GM23338 (cell line): ENCODE results near the gene HS6ST2. TPM values are rescaled to one million over a fixed set of nuclear protein-coding genes. Genes with fewer than 3 reads are reported as not detected.

ENCODE experiments used
- ATAC-seq: fragments of 200-7000 bp; cut with Tn5 transposase; 3 replicates; pipeline ENCODE4 v1.9.1; 2020
- DNase-seq: peaks from one replicate; pipeline ENCODE4 v3.0.0-alpha.2; 2015; ENCODE audit warnings: low spot score
- H2AFZ ChIP-seq: fragments of 200-600 bp; sonication (generic); 2 replicates; pipeline ENCODE4 v1.8.0; 2016; ENCODE audit warnings: antibody characterized with exemption, mild to moderate bottlenecking, moderate library complexity
- H3F3A ChIP-seq: fragments of 200-600 bp; sonication (generic); replicated peaks from 2 replicates; pipeline ENCODE4 v1.8.0; 2017; ENCODE audit warnings: antibody characterized with exemption, mixed run types, low read depth
- H3K27ac ChIP-seq: fragments of 200-600 bp; sonication (generic); 2 replicates; pipeline ENCODE4 v1.6.1; 2016; ENCODE audit warnings: low read depth
- H3K27me3 ChIP-seq: fragments of 200-600 bp; sonication (generic); 2 replicates; pipeline ENCODE4 v1.8.0; 2016; ENCODE audit warnings: mild to moderate bottlenecking, mixed run types, moderate library complexity; ENCODE audit not compliant: insufficient read depth
- H3K36me3 ChIP-seq: fragments of 200-600 bp; sonication (generic); 2 replicates; pipeline ENCODE4 v1.8.0; 2016; ENCODE audit warnings: mild to moderate bottlenecking; ENCODE audit not compliant: insufficient read depth
- H3K4me1 ChIP-seq: fragments of 200-600 bp; sonication (generic); 2 replicates; pipeline ENCODE4 v1.8.0; 2016; ENCODE audit warnings: mild to moderate bottlenecking, moderate library complexity; ENCODE audit not compliant: insufficient read depth
- H3K4me2 ChIP-seq: fragments of 200-600 bp; sonication (generic); 2 replicates; pipeline ENCODE4 v1.7.1; 2017; ENCODE audit warnings: mixed run types
- H3K4me3 ChIP-seq: fragments of 200-600 bp; sonication (generic); 2 replicates; pipeline ENCODE4 v1.6.1; 2016; ENCODE audit warnings: mixed run types
- H3K79me2 ChIP-seq: fragments of 200-600 bp; sonication (generic); replicated peaks from 2 replicates; pipeline ENCODE4 v1.8.0; 2017; ENCODE audit warnings: mild to moderate bottlenecking; ENCODE audit not compliant: insufficient read depth
- H3K9me2 ChIP-seq: fragments of 200-600 bp; sonication (generic); 2 replicates; pipeline ENCODE4 v1.8.0; 2017; ENCODE audit not compliant: insufficient read depth
- H4K20me1 ChIP-seq: fragments of 200-600 bp; sonication (generic); replicated peaks from 2 replicates; pipeline ENCODE4 v1.8.0; 2017; ENCODE audit warnings: mild to moderate bottlenecking; ENCODE audit not compliant: insufficient read depth
- H3K27ac Mint-ChIP-seq: 2 replicates; pipeline ENCODE4 v1.8.0; 2020; ENCODE audit warnings: inconsistent platforms, mild to moderate bottlenecking, moderate library complexity, mixed read lengths
- H3K27me3 Mint-ChIP-seq: 3 replicates; pipeline ENCODE4 v1.8.0; 2022; ENCODE audit warnings: low read depth, mild to moderate bottlenecking, moderate library complexity, mixed read lengths, inconsistent platforms; ENCODE audit not compliant: insufficient read depth, poor library complexity
- H3K36me3 Mint-ChIP-seq: 3 replicates; pipeline ENCODE4 v1.8.0; 2021; ENCODE audit warnings: low read depth, mild to moderate bottlenecking, inconsistent platforms, moderate library complexity, mixed read lengths
- H3K4me1 Mint-ChIP-seq: 3 replicates; pipeline ENCODE4 v1.8.0; 2020; ENCODE audit warnings: mild to moderate bottlenecking, inconsistent platforms, mixed read lengths
- H3K4me3 Mint-ChIP-seq: 3 replicates; pipeline ENCODE4 v1.8.0; 2021; ENCODE audit warnings: moderate library complexity, mild to moderate bottlenecking, inconsistent platforms, mixed read lengths
- H3K9me3 Mint-ChIP-seq: 3 replicates; pipeline ENCODE4 v1.8.0; 2020; ENCODE audit warnings: moderate library complexity, mild to moderate bottlenecking, inconsistent platforms, mixed read lengths
- CREB1 ChIP-seq: fragments of 250-450 bp; sonication (Bioruptor Pico); IDR thresholded peaks from 2 replicates; pipeline ENCODE4 v1.5.0; 2020; ENCODE audit warnings: low read depth, mild to moderate bottlenecking, moderate library complexity
- EZH2 ChIP-seq: fragments of 200-600 bp; sonication (generic); IDR thresholded peaks from one replicate; pipeline ENCODE4 v1.8.0; 2017; ENCODE audit warnings: antibody characterized with exemption, mild to moderate bottlenecking, low read depth; ENCODE audit not compliant: unreplicated experiment
- EZH2phosphoT487 ChIP-seq: fragments of 200-600 bp; sonication (generic); IDR thresholded peaks from one replicate; pipeline ENCODE4 v1.8.1; 2018; ENCODE audit warnings: antibody characterized with exemption; ENCODE audit not compliant: unreplicated experiment
- JUNB ChIP-seq: IDR thresholded peaks from one replicate; pipeline ENCODE4 v1.6.1; 2016; ENCODE audit warnings: antibody characterized with exemption; ENCODE audit not compliant: unreplicated experiment
- NANOG ChIP-seq: IDR thresholded peaks from 2 replicates; pipeline ENCODE4 v1.6.1; 2016; ENCODE audit warnings: antibody characterized with exemption, borderline replicate concordance
- POLR2AphosphoS5 ChIP-seq: IDR thresholded peaks from 2 replicates; pipeline ENCODE4 v1.6.1; 2016; ENCODE audit warnings: antibody characterized with exemption, low read depth
- STAT1 ChIP-seq: IDR thresholded peaks from one replicate; pipeline ENCODE4 v1.6.1; 2016; ENCODE audit warnings: antibody characterized with exemption; ENCODE audit not compliant: unreplicated experiment
- ZNF114 ChIP-seq: fragments of 250-450 bp; sonication (Bioruptor Pico); IDR thresholded peaks from 2 replicates; pipeline ENCODE4 v1.5.0; 2020; ENCODE audit warnings: mild to moderate bottlenecking, moderate library complexity
- ZNF331 ChIP-seq: fragments of 250-450 bp; sonication (Bioruptor Pico); IDR thresholded peaks from 2 replicates; pipeline ENCODE4 v1.5.0; 2020; ENCODE audit warnings: low read depth, mild to moderate bottlenecking, moderate library complexity
- polyA plus RNA-seq: library from polyadenylated mRNA; unstranded; fragments of >200 nt; fragmentation: Nextera tagmentation; extraction: Ambion mirVana; gene quantifications from 2 replicates; pipeline ENCODE4 v1.2.1, GENCODE V29; 2016
- total RNA-seq: library from RNA; depleted of rRNA; stranded (reverse); fragments of >200 nt; shearing (Covaris generic); gene quantifications from 2 replicates; pipeline ENCODE4 v1.2.3, GENCODE V29; 2014
- TF ChIP-seq, protein P1 (sequence below), 2 experiments: fragments of 200-600 bp in 1 of 2; sonication (generic) in 1 of 2; conservative IDR thresholded peaks; 2 replicates each; pipeline versions ENCODE4 v1.5.1 to v1.6.1; 2016 to 2017; ENCODE audit warnings: antibody characterized with exemption in 2 of 2, low read depth in 2 of 2, mild to moderate bottlenecking in 2 of 2, moderate library complexity in 1 of 2
- TF ChIP-seq, protein P2 (sequence below): IDR thresholded peaks from one replicate; pipeline ENCODE4 v1.6.1; 2018; ENCODE audit warnings: antibody characterized with exemption; ENCODE audit not compliant: unreplicated experiment
- TF ChIP-seq, protein P3 (sequence below): IDR thresholded peaks from 2 replicates; pipeline ENCODE4 v1.6.1; 2016; ENCODE audit warnings: antibody characterized with exemption
- TF ChIP-seq, protein P4 (sequence below): fragments of 250-450 bp; sonication (Bioruptor Pico); IDR thresholded peaks from 2 replicates; pipeline ENCODE4 v1.5.0; 2020; ENCODE audit warnings: mild to moderate bottlenecking, moderate library complexity

HS6ST2 gene
- total and polyA plus RNA-seq, 2 experiments from 2014 or later, result 0.82 to 4.8 TPM

DNA sequence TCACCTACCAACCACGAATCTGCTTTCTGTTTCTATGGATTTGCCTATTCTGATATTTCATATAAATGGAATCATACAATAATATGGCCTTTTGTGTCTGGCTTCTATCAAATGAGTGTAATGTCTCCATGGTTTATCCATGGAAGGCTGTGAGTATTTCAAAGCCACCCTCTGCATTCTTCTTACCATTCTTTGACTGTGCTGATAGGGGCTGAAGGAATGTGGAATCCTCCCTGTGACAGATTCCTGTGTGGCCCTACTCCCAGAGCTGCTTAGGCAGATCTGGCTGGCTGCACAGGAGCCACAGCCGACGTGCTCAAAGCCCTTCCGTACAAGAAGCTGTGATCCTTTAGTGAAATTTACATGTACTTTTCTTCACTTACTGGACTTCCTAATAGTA, 163.2 kb downstream of the HS6ST2 start:
- peak; percentile 36; the same call in 2 of the 3 replicates for ATAC-seq
- Mint-ChIP-seq H3K27ac (no peak overlapping the region), H3K36me3 (peaks cover 3% of the 10 kb centered on the region; the same call in 1 of the 3 replicates), H3K9me3 (peaks cover 4% of the 10 kb centered on the region; the same call in 2 of the 3 replicates), H3K4me3 (no peak overlapping the region), H3K4me1 (no peaks in the 10 kb centered on the region), H3K27me3 (no peaks in the 10 kb centered on the region)
- no peak for DNase-seq
- no peaks in the 10 kb centered on the region for H3F3A ChIP-seq
- H3K9me2 ChIP-seq, result no peaks in the 10 kb centered on the region
- H2AFZ ChIP-seq, result no peak overlapping the region
- no peaks in the 10 kb centered on the region for H3K27me3 ChIP-seq
- TF ChIP-seq, protein P1, sequence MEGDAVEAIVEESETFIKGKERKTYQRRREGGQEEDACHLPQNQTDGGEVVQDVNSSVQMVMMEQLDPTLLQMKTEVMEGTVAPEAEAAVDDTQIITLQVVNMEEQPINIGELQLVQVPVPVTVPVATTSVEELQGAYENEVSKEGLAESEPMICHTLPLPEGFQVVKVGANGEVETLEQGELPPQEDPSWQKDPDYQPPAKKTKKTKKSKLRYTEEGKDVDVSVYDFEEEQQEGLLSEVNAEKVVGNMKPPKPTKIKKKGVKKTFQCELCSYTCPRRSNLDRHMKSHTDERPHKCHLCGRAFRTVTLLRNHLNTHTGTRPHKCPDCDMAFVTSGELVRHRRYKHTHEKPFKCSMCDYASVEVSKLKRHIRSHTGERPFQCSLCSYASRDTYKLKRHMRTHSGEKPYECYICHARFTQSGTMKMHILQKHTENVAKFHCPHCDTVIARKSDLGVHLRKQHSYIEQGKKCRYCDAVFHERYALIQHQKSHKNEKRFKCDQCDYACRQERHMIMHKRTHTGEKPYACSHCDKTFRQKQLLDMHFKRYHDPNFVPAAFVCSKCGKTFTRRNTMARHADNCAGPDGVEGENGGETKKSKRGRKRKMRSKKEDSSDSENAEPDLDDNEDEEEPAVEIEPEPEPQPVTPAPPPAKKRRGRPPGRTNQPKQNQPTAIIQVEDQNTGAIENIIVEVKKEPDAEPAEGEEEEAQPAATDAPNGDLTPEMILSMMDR (conservative IDR thresholded peaks at IDR 0.05; ENCODE audit: low read depth in 2 of 2), result no peak
- no peak for TF ChIP-seq POLR2AphosphoS5
- no peak for TF ChIP-seq JUNB
- TF ChIP-seq, protein P2, sequence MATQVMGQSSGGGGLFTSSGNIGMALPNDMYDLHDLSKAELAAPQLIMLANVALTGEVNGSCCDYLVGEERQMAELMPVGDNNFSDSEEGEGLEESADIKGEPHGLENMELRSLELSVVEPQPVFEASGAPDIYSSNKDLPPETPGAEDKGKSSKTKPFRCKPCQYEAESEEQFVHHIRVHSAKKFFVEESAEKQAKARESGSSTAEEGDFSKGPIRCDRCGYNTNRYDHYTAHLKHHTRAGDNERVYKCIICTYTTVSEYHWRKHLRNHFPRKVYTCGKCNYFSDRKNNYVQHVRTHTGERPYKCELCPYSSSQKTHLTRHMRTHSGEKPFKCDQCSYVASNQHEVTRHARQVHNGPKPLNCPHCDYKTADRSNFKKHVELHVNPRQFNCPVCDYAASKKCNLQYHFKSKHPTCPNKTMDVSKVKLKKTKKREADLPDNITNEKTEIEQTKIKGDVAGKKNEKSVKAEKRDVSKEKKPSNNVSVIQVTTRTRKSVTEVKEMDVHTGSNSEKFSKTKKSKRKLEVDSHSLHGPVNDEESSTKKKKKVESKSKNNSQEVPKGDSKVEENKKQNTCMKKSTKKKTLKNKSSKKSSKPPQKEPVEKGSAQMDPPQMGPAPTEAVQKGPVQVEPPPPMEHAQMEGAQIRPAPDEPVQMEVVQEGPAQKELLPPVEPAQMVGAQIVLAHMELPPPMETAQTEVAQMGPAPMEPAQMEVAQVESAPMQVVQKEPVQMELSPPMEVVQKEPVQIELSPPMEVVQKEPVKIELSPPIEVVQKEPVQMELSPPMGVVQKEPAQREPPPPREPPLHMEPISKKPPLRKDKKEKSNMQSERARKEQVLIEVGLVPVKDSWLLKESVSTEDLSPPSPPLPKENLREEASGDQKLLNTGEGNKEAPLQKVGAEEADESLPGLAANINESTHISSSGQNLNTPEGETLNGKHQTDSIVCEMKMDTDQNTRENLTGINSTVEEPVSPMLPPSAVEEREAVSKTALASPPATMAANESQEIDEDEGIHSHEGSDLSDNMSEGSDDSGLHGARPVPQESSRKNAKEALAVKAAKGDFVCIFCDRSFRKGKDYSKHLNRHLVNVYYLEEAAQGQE, result no peak
- no peak for TF ChIP-seq CREB1 (CRISPR knock-in tag)
- no peak for TF ChIP-seq EZH2
- no peak for TF ChIP-seq ZNF331
- no peak for TF ChIP-seq EZH2phosphoT487
- TF ChIP-seq, protein P3, sequence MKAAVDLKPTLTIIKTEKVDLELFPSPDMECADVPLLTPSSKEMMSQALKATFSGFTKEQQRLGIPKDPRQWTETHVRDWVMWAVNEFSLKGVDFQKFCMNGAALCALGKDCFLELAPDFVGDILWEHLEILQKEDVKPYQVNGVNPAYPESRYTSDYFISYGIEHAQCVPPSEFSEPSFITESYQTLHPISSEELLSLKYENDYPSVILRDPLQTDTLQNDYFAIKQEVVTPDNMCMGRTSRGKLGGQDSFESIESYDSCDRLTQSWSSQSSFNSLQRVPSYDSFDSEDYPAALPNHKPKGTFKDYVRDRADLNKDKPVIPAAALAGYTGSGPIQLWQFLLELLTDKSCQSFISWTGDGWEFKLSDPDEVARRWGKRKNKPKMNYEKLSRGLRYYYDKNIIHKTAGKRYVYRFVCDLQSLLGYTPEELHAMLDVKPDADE, result no peak
- TF ChIP-seq NANOG, result no peak
- TF ChIP-seq, protein P4, sequence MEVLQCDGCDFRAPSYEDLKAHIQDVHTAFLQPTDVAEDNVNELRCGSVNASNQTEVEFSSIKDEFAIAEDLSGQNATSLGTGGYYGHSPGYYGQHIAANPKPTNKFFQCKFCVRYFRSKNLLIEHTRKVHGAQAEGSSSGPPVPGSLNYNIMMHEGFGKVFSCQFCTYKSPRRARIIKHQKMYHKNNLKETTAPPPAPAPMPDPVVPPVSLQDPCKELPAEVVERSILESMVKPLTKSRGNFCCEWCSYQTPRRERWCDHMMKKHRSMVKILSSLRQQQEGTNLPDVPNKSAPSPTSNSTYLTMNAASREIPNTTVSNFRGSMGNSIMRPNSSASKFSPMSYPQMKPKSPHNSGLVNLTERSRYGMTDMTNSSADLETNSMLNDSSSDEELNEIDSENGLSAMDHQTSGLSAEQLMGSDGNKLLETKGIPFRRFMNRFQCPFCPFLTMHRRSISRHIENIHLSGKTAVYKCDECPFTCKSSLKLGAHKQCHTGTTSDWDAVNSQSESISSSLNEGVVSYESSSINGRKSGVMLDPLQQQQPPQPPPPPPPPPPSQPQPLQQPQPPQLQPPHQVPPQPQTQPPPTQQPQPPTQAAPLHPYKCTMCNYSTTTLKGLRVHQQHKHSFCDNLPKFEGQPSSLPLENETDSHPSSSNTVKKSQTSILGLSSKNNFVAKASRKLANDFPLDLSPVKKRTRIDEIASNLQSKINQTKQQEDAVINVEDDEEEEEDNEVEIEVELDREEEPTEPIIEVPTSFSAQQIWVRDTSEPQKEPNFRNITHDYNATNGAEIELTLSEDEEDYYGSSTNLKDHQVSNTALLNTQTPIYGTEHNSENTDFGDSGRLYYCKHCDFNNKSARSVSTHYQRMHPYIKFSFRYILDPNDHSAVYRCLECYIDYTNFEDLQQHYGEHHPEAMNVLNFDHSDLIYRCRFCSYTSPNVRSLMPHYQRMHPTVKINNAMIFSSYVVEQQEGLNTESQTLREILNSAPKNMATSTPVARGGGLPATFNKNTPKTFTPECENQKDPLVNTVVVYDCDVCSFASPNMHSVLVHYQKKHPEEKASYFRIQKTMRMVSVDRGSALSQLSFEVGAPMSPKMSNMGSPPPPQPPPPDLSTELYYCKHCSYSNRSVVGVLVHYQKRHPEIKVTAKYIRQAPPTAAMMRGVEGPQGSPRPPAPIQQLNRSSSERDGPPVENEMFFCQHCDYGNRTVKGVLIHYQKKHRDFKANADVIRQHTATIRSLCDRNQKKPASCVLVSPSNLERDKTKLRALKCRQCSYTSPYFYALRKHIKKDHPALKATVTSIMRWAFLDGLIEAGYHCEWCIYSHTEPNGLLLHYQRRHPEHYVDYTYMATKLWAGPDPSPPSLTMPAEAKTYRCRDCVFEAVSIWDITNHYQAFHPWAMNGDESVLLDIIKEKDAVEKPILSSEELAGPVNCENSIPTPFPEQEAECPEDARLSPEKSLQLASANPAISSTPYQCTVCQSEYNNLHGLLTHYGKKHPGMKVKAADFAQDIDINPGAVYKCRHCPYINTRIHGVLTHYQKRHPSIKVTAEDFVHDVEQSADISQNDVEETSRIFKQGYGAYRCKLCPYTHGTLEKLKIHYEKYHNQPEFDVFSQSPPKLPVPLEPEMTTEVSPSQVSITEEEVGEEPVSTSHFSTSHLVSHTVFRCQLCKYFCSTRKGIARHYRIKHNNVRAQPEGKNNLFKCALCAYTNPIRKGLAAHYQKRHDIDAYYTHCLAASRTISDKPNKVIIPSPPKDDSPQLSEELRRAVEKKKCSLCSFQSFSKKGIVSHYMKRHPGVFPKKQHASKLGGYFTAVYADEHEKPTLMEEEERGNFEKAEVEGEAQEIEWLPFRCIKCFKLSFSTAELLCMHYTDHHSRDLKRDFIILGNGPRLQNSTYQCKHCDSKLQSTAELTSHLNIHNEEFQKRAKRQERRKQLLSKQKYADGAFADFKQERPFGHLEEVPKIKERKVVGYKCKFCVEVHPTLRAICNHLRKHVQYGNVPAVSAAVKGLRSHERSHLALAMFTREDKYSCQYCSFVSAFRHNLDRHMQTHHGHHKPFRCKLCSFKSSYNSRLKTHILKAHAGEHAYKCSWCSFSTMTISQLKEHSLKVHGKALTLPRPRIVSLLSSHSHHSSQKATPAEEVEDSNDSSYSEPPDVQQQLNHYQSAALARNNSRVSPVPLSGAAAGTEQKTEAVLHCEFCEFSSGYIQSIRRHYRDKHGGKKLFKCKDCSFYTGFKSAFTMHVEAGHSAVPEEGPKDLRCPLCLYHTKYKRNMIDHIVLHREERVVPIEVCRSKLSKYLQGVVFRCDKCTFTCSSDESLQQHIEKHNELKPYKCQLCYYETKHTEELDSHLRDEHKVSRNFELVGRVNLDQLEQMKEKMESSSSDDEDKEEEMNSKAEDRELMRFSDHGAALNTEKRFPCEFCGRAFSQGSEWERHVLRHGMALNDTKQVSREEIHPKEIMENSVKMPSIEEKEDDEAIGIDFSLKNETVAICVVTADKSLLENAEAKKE (CRISPR knock-in tag), result no peak
- TF ChIP-seq ZNF114 (CRISPR knock-in tag), result no peak
- TF ChIP-seq STAT1, result no peak
- H3K36me3 ChIP-seq, result no peaks in the 10 kb centered on the region
- H3K79me2 ChIP-seq, result no peaks in the 10 kb centered on the region
- H4K20me1 ChIP-seq, result no peaks in the 10 kb centered on the region
- H3K4me3 ChIP-seq, result no peak overlapping the region
- no peak overlapping the region for H3K27ac ChIP-seq
- H3K4me1 ChIP-seq, result no peaks in the 10 kb centered on the region
- H3K4me2 ChIP-seq, result no peak overlapping the region
